ENCODE results near the gene ASXL3. TPM values are rescaled to one million over a fixed set of nuclear protein-coding genes. Genes with fewer than 3 reads are reported as not detected.
A peak's percentile ranks its signal among the peaks of the same experiment; 100 is the strongest.

Gene ASXL3
- total RNA-seq, 1 experiment from 2014 or later: not detected

- ATAC-seq (no peak), DNase-seq (ENCODE audit: low read depth, low spot score) (no peak)
- no peak overlapping the region for H3K4me3 ChIP-seq (replicated peaks in 1 of 2; ENCODE audit: low read depth in 1 of 2, low read length in 2 of 2)
- H2AFZ ChIP-seq (ENCODE audit: low read depth, low read length, poor library complexity, severe bottlenecking): no peak overlapping the region
- no peaks in the 10 kb centered on the region for H4K20me1 ChIP-seq (ENCODE audit: insufficient read depth)
- POLR2A ChIA-PET: no interaction called here
- no peaks in the 10 kb centered on the region for H3K79me2 ChIP-seq (ENCODE audit: insufficient read depth, low read length)
- intact Hi-C loops (cut with micrococcal nuclease): no loop called here
- H3K36me3 ChIP-seq (ENCODE audit: control insufficient read depth in 1 of 2, insufficient read depth in 2 of 2, low read length in 2 of 2): no peaks in the 10 kb centered on the region
- H3K9me2 ChIP-seq (ENCODE audit: insufficient read depth): no peaks in the 10 kb centered on the region
- RAD21 ChIA-PET (ENCODE audit: low non-redundant PET in 1 of 2, low total read pairs in 2 of 2, uncharacterized antibody in 2 of 2, unreplicated experiment in 2 of 2): no interaction called here
- CTCF ChIA-PET: no interaction called here
- TF ChIP-seq RAD21 (IDR thresholded peaks at IDR 0.05; ENCODE audit: low read depth) (no peak), CTCF (IDR thresholded peaks at IDR 0.05 in 2 of 3, conservative IDR thresholded peaks at IDR 0.05 in 1 of 3; ENCODE audit: borderline replicate concordance in 1 of 3, insufficient read depth in 1 of 3, low read depth in 2 of 3, low read length in 2 of 3) (peak in 2 of 3 experiments; percentile 25 to 40; a peak in 2 of 6 replicates)
- no TSS peak for BruUV-seq (replicated peaks)
- H3K4me1 ChIP-seq (ENCODE audit: control insufficient read depth in 1 of 2, insufficient read depth in 2 of 2, low read length in 2 of 2): no peaks in the 10 kb centered on the region
- no peak overlapping the region for H3K27ac ChIP-seq (ENCODE audit: low read depth, low read length)
- H3K27me3 ChIP-seq (ENCODE audit: insufficient read depth, low read length): no peaks in the 10 kb centered on the region
- H3K9ac ChIP-seq (ENCODE audit: low read length): no peak overlapping the region
- peaks cover 3 to 9% of the 10 kb centered on the region in 2 experiments; a peak in 3 of 4 replicates for H3K9me3 ChIP-seq (ENCODE audit: control insufficient read depth in 1 of 2, insufficient read depth in 1 of 2, low read depth in 1 of 2, low read length in 2 of 2)
- no peak overlapping the region for H3K4me2 ChIP-seq (ENCODE audit: low read length)
Observed at GRCh38 chr18:33751613-33752221, 173.7 kb downstream of the ASXL3 start.

DNA sequence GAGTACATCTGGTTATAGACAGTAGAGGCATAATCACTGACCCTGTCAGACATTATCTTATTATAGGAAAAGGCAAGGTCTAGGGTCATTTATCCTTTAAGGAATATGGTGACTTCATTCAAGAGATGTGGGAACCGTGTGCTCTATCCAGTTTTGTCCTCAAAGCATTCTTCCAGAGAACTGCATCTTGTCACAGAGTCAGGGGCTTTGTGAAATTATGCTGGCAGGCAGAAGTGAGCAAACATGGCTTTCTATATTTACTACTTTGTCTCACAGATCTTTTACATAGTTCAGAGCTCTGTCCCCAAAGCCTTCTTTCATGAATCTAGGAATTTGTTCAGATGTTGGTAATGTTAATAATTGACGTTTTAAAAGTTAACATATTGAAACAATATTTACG is 177.4 kb downstream of the ASXL3 start:
- BruUV-seq (replicated peaks): no TSS peak
- no peak for TF ChIP-seq SRF (IDR thresholded peaks at IDR 0.05; ENCODE audit: low read depth)
- no peak for TF ChIP-seq EZH2phosphoT487 (IDR thresholded peaks at IDR 0.05; ENCODE audit: borderline replicate concordance)
- no peak for TF ChIP-seq ZBTB33 (IDR thresholded peaks at IDR 0.05; ENCODE audit: extremely low read depth, insufficient replicate concordance, low read length)
- intact Hi-C loops (cut with micrococcal nuclease): no loop called here
- DNase-seq (ENCODE audit: low read depth, low spot score): no peak
- ATAC-seq: no peak
- ChIA-PET RAD21 (ENCODE audit: low non-redundant PET in 1 of 2, low total read pairs in 2 of 2, uncharacterized antibody in 2 of 2, unreplicated experiment in 2 of 2) (no interaction called here), CTCF (no interaction called here), POLR2A (no interaction called here)
- Histone ChIP-seq H3K27me3 (ENCODE audit: insufficient read depth, low read length) (no peaks in the 10 kb centered on the region), H3K9me3 (ENCODE audit: control insufficient read depth in 1 of 2, insufficient read depth in 1 of 2, low read depth in 1 of 2, low read length in 2 of 2) (peaks cover 15 to 21% of the 10 kb centered on the region in 2 experiments; a peak in 3 of 4 replicates), H3K4me3 (replicated peaks in 1 of 2; ENCODE audit: low read depth in 1 of 2, low read length in 2 of 2) (no peak overlapping the region), H3K4me1 (ENCODE audit: control insufficient read depth in 1 of 2, insufficient read depth in 2 of 2, low read length in 2 of 2) (no peaks in the 10 kb centered on the region), H3K79me2 (ENCODE audit: insufficient read depth, low read length) (no peaks in the 10 kb centered on the region), H3K9ac (ENCODE audit: low read length) (no peak overlapping the region), H3K4me2 (ENCODE audit: low read length) (no peak overlapping the region), H2AFZ (ENCODE audit: low read depth, low read length, poor library complexity, severe bottlenecking) (no peak overlapping the region), H3K9me2 (ENCODE audit: insufficient read depth) (no peaks in the 10 kb centered on the region), H4K20me1 (ENCODE audit: insufficient read depth) (no peaks in the 10 kb centered on the region), H3K27ac (ENCODE audit: low read depth, low read length) (no peak overlapping the region), H3K36me3 (ENCODE audit: control insufficient read depth in 1 of 2, insufficient read depth in 2 of 2, low read length in 2 of 2) (no peaks in the 10 kb centered on the region)

Data from HCT116 (cell line).